HG03039 (cell line): Measurements from ENCODE around the gene PRRC2A.
A peak's percentile ranks its signal among the peaks of the same experiment; 100 is the strongest.

Experiments
- ATAC-seq: cut with Tn5 transposase; IDR thresholded peaks from one replicate; pipeline ENCODE4 v1.9.1; 2021; ENCODE audit warnings: mild to moderate bottlenecking, moderate library complexity; ENCODE audit not compliant: unreplicated experiment

PRRC2A gene

DNA sequence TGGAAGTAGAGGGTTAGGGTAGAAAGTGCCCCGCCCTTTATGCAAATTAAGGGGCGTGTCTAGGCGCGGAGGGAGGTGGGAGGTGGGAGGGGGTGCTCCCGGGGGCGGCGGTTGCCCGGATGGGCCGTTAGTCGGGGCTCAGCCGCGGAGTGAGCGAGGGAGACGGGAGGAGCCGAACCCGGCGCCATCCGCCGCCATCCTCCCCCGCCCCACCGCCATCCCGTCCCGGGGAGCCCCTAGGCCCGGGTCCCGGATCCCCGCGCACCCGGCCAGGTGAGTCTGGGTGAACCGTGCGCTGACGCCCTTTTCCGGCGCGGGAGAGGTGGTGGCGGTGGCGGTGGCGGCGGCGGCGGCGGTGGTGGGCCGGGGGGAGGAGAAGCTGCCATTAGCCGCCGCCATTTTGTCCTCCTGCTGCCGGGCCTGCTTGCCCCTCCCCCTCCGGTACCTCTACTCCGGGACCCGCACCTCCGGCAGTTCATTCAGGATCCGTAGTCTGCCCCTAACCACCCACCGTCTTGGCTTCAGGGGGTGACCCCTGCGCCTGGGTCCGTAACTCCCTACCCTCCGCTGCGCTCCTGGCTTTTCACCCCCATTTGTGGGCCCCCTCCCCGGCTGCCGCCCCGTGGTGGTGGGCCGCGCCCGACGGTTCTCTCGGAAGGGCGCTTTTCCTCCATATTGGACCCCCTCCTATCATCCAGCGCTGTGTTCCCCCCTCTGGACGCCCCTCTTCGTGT is at the start of gene PRRC2A:
TSS of gene PRRC2A (plus strand) at position 130 of the 734 bp plus-strand sequence. CDS start 2,075 bp downstream, outside the sequence.
- peak; percentile 51 for ATAC-seq

DNA sequence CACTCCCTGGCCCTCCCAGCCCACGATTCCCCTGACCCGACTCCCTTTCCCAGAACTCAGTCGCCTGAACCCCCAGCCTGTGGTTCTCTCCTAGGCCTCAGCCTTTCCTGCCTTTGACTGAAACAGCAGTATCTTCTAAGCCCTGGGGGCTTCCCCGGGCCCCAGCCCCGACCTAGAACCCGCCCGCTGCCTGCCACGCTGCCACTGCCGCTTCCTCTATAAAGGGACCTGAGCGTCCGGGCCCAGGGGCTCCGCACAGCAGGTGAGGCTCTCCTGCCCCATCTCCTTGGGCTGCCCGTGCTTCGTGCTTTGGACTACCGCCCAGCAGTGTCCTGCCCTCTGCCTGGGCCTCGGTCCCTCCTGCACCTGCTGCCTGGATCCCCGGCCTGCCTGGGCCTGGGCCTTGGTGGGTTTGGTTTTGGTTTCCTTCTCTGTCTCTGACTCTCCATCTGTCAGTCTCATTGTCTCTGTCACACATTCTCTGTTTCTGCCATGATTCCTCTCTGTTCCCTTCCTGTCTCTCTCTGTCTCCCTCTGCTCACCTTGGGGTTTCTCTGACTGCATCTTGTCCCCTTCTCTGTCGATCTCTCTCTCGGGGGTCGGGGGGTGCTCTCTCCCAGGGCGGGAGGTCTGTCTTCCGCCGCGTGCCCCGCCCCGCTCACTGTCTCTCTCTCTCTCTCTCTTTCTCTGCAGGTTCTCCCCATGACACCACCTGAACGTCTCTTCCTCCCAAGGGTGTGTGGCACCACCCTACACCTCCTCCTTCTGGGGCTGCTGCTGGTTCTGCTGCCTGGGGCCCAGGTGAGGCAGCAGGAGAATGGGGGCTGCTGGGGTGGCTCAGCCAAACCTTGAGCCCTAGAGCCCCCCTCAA is 48.2 kb upstream of the PRRC2A start, which contains the start of gene LTA:
TSS of gene LTA (plus strand) at position 249 of the 871 bp plus-strand sequence. CDS start at position 703, 454 bp downstream.
- peak; percentile 28 for ATAC-seq

DNA sequence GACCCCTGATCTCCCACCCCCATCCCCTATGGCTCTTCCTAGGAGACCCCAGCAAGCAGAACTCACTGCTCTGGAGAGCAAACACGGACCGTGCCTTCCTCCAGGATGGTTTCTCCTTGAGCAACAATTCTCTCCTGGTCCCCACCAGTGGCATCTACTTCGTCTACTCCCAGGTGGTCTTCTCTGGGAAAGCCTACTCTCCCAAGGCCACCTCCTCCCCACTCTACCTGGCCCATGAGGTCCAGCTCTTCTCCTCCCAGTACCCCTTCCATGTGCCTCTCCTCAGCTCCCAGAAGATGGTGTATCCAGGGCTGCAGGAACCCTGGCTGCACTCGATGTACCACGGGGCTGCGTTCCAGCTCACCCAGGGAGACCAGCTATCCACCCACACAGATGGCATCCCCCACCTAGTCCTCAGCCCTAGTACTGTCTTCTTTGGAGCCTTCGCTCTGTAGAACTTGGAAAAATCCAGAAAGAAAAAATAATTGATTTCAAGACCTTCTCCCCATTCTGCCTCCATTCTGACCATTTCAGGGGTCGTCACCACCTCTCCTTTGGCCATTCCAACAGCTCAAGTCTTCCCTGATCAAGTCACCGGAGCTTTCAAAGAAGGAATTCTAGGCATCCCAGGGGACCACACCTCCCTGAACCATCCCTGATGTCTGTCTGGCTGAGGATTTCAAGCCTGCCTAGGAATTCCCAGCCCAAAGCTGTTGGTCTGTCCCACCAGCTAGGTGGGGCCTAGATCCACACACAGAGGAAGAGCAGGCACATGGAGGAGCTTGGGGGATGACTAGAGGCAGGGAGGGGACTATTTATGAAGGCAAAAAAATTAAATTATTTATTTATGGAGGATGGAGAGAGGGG is 47.0 kb upstream of the PRRC2A start:
- no peak for ATAC-seq

DNA sequence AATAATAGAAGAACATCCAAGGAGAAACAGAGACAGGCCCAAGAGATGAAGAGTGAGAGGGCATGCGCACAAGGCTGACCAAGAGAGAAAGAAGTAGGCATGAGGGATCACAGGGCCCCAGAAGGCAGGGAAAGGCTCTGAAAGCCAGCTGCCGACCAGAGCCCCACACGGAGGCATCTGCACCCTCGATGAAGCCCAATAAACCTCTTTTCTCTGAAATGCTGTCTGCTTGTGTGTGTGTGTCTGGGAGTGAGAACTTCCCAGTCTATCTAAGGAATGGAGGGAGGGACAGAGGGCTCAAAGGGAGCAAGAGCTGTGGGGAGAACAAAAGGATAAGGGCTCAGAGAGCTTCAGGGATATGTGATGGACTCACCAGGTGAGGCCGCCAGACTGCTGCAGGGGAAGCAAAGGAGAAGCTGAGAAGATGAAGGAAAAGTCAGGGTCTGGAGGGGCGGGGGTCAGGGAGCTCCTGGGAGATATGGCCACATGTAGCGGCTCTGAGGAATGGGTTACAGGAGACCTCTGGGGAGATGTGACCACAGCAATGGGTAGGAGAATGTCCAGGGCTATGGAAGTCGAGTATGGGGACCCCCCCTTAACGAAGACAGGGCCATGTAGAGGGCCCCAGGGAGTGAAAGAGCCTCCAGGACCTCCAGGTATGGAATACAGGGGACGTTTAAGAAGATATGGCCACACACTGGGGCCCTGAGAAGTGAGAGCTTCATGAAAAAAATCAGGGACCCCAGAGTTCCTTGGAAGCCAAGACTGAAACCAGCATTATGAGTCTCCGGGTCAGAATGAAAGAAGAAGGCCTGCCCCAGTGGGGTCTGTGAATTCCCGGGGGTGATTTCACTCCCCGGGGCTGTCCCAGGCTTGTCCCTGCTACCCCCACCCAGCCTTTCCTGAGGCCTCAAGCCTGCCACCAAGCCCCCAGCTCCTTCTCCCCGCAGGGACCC is 46.1 kb upstream of the PRRC2A start:
- no peak for ATAC-seq

DNA sequence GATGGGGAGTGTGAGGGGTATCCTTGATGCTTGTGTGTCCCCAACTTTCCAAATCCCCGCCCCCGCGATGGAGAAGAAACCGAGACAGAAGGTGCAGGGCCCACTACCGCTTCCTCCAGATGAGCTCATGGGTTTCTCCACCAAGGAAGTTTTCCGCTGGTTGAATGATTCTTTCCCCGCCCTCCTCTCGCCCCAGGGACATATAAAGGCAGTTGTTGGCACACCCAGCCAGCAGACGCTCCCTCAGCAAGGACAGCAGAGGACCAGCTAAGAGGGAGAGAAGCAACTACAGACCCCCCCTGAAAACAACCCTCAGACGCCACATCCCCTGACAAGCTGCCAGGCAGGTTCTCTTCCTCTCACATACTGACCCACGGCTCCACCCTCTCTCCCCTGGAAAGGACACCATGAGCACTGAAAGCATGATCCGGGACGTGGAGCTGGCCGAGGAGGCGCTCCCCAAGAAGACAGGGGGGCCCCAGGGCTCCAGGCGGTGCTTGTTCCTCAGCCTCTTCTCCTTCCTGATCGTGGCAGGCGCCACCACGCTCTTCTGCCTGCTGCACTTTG is 45.1 kb upstream of the PRRC2A start, which contains the start of gene TNF:
TSS of gene TNF (plus strand) at position 231 of the 567 bp plus-strand sequence. CDS start at position 408, 177 bp downstream.
- no peak for ATAC-seq

DNA sequence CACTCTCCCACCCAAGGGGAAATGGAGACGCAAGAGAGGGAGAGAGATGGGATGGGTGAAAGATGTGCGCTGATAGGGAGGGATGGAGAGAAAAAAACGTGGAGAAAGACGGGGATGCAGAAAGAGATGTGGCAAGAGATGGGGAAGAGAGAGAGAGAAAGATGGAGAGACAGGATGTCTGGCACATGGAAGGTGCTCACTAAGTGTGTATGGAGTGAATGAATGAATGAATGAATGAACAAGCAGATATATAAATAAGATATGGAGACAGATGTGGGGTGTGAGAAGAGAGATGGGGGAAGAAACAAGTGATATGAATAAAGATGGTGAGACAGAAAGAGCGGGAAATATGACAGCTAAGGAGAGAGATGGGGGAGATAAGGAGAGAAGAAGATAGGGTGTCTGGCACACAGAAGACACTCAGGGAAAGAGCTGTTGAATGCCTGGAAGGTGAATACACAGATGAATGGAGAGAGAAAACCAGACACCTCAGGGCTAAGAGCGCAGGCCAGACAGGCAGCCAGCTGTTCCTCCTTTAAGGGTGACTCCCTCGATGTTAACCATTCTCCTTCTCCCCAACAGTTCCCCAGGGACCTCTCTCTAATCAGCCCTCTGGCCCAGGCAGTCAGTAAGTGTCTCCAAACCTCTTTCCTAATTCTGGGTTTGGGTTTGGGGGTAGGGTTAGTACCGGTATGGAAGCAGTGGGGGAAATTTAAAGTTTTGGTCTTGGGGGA is 44.4 kb upstream of the PRRC2A start:
- no peak for ATAC-seq

DNA sequence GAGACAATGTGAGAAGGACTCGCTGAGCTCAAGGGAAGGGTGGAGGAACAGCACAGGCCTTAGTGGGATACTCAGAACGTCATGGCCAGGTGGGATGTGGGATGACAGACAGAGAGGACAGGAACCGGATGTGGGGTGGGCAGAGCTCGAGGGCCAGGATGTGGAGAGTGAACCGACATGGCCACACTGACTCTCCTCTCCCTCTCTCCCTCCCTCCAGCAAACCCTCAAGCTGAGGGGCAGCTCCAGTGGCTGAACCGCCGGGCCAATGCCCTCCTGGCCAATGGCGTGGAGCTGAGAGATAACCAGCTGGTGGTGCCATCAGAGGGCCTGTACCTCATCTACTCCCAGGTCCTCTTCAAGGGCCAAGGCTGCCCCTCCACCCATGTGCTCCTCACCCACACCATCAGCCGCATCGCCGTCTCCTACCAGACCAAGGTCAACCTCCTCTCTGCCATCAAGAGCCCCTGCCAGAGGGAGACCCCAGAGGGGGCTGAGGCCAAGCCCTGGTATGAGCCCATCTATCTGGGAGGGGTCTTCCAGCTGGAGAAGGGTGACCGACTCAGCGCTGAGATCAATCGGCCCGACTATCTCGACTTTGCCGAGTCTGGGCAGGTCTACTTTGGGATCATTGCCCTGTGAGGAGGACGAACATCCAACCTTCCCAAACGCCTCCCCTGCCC is 43.5 kb upstream of the PRRC2A start:
- ATAC-seq: no peak

DNA sequence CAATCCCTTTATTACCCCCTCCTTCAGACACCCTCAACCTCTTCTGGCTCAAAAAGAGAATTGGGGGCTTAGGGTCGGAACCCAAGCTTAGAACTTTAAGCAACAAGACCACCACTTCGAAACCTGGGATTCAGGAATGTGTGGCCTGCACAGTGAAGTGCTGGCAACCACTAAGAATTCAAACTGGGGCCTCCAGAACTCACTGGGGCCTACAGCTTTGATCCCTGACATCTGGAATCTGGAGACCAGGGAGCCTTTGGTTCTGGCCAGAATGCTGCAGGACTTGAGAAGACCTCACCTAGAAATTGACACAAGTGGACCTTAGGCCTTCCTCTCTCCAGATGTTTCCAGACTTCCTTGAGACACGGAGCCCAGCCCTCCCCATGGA is 42.9 kb upstream of the PRRC2A start:
- ATAC-seq: no peak

DNA sequence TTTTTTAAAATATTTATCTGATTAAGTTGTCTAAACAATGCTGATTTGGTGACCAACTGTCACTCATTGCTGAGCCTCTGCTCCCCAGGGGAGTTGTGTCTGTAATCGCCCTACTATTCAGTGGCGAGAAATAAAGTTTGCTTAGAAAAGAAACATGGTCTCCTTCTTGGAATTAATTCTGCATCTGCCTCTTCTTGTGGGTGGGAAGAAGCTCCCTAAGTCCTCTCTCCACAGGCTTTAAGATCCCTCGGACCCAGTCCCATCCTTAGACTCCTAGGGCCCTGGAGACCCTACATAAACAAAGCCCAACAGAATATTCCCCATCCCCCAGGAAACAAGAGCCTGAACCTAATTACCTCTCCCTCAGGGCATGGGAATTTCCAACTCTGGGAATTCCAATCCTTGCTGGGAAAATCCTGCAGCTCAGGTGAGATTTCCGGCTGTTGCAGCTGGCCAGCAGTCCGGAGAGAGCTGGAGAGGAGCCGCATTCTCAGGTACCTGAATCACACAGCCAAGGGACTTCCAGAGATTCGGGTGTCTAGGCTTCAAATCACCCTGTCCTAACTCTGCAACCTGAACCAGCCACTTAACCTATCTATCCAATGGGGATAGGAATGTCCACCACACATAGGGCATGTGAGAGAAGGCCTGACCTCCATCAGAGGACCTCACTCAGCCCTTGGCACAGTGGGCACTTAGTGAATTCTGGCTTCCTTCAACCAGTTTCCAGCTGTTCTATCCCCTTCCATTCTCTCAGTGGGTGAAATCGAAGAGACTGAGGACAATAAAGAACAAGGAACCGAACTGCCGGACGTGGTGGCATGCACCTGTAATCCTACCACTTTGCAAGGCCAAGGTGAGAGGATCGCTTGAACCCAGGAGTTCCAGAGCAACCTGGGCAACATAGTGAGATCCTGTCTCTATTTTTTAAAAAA is 42.1 kb upstream of the PRRC2A start:
- no peak for ATAC-seq

DNA sequence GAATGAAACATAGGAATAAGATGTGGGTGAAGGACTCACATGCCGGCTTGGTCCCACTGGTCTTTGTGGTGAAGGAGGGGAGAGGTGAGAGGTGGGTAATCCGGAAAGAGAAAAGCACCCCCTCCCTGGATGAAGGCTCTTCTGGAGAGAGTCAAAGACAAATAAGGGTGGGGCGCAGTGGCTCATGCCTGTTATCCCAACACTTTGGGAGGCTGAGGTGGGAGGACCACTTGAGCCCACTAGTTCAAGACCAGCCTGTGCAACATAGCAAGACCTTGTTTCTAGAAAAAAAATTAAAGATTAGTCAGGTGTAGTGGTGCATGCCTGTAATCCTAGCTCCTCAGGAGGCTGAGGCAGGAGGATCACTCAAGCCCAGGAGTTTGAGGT is 41.4 kb upstream of the PRRC2A start:
- no peak for ATAC-seq

DNA sequence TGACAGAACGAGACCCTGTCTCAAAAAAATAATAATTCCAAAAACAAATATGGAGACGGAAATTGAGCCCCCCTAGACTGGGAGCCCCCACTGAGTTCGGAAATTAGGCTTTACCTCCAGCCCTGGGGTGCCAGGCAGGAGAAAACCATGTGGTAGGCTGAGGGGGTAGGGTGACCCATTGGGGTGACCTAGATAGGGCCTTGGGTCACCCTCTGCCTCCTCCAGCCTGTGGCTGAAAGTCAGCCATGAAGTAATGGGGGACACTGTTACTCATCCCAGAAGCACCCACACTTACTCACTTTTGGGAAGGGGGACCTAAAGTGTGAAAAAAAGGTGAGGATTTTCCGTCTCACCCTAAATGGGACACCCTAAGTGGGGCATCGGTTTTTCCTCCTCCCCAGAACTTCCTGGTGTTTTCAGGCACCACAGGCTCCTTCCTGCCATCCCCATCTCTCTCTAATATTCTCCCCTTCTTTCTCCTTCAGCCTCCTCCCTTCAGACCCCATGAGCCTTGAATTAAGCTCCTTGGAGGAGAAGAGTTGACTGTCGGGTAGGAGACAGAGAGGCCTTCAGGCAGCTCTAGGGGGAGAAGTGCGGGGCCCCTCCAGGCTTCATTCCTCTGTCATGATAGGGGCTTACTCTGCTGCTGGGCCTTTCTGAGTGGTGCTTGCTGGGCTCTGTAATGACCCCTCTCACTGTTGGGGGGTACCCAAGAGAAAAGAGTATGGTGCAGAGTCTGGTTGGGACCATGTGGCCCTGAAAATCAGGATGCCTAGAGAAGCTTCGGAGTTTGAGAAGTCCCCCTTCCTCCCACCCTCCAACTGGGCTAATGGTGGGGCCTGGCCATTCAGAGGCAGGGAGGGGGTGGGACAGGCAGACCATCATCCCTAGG is 40.7 kb upstream of the PRRC2A start:
- ATAC-seq: no peak

DNA sequence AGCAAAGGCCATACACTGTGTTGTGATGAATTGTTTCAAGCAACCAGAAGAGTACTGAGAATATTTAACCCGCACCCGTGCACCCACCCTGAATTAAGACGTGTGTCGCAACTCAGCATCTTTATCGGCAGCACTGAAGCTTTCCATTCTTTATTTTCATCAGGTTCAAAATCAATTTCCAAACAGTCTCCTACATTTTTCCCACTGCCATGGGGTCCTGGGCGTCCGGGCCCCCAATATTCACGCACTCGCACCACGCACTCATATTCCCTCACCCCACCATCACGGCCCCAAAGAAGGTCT is 40.1 kb upstream of the PRRC2A start:
- ATAC-seq: no peak

DNA sequence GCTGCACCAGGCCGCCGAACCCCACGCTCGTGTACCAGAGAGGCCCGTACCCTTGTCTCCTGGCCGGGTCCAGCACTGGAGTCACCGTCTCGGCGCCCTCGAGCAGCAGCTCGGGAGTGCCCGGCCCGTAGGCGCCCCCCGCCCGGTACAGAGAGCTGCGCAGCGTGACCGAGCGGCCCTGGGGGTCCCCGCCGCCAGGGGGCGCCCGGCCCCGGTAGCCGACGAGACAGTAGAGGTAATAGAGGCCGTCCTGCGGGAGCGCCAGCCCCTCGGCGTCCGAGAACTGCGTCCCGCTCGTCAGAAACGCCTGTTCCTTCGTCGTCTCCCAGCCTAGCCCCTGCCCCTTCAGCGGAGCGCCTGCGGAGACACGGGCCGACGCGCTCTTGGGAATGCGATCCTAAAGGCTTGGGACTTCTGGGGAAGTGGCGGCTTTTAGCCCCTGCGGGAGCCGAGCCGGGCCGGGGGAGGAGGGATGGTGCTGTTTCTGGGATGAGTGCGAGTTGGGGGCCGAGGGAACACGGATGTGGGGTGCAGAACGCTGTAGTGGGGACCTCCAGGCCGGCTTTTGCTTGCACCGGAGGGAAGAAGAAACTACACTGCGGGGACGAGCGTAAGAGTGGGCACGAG is 39.6 kb upstream of the PRRC2A start:
- peak; percentile 47 for ATAC-seq

DNA sequence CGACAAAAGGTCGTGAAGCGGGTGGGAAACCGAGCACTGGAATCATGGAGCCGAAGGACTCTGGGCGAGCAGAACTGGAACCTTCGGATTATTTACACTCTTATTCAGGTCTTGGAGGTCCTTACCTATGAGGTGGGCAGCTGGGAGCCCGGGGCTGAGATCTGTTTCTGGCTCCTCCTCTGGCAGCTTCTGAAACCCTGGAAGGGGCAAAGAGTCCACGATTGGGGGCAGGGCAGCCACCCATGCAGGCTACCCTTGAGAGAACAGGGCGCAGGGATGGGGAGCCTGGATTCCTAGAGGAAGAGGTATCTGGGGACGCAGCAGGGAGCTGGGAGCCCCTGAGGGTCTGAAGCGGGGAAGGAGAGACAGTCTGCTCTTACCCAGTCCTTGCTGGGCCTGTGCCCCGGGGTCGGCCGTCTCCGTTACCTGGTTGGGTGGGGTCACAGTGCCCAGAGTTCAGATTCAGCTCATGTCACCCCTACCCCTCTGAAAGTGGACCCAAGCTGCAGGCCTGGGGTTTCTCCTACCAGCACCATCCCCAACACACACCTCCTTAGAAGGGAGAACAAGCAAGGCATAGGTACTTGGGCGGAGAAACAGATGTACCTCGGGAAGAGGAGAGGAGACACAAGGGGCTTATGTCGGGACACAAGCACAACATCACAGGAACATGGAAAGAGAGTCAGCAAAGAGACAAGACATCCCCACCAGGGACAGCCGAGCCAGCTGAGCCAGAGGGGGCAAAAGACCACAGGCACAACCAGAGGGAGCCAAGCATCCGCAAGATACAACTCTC is 38.9 kb upstream of the PRRC2A start:
- no peak for ATAC-seq

DNA sequence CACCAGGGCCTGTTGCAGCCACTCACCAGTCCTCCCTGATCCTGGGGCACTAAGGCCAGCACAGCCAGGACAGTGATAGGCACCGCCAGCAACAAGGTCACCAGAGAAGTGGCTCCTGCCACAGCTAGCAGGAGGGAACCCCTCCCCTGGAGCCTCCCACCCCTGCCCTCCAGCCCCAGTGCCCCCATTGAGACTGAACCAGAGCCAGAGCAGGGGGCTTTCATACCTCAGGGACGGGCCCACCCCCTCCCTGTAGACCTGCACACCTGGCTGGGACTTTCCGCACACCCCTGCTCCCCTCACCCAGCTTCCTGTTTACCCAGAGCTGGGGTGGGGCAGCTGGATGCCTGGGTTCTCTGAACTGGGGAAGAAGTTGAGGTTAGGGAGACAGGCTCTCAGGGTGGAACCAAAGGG is 38.3 kb upstream of the PRRC2A start, which contains the start of gene LTB:
TSS of gene LTB (minus strand) at position 195 of the 414 bp plus-strand sequence. CDS start at position 188, 7 bp downstream.
- ATAC-seq: no peak
